ENCODE data around the gene S100A13.

S100A13 gene

DNA sequence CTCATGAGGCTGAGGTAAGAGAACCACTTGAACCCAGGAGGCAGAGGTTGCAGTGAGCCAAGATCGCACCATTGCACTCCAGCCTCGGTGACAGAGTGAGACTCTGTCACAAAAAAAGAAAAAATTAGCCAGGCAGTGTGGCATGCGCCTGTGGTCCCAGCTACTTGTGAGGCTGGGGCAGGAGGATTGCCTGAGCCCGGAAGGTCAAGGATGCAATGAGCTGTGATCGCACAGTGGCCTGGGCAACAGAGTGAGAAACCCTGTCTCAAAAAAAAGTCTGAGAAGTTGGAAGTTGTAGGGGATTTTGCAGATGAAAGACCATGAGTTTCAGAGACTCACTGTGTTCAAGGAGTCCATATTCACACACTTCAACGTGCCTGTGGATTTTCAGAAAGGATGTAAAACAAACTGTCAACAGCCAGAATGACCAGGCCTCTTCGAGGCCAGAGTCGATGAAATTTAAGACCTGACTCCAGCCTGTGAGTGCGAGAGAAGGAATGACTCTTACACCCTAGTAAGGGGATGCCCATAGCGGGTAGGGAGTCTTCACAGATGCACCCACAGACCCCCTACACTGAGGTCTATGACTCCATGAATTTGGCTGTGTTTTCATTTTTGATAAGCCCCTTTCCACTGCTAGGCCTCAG, 2.2 kb downstream of the S100A13 start:
- DNase-seq: no peak

GRCh38 chr1:153623101-153623500, 4.2 kb downstream of the S100A13 start:
- DNase-seq: no peak

GRCh38 chr1:153619171-153619570, 8.1 kb downstream of the S100A13 start:
- no peak for DNase-seq

DNA sequence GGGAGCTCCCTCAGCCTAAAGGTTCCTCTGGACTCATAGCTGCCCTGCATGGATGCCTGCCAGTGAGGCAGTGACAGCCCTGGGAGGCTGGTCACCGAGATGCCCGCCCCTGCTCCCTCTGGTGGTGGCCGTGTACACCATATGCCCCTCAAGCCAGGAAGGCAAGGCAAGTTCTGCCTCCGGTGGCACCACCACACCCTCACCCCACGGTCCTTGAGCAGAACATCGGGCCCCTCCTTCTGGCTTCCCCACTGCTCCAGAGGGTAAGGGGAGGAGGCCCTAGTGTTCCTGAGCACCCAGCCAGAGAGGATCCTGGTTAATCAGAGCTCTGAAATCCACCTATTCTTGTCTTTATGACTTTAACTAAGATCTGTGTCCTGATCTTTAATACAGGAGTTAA, 9.6 kb downstream of the S100A13 start:
- DNase-seq: no peak

GRCh38 chr1:153616917-153617311, 10.4 kb downstream of the S100A13 start:
- DNase-seq: no peak

- no peak for DNase-seq
These were observed 11.0 kb downstream of the S100A13 start, which contains the start of gene S100A14 for GRCh38 chr1:153616144-153616916. Gene S100A14, minus strand, starts transcription at chr1:153616325. Its CDS starts 467 bp downstream, at chr1:153615858.

DNA sequence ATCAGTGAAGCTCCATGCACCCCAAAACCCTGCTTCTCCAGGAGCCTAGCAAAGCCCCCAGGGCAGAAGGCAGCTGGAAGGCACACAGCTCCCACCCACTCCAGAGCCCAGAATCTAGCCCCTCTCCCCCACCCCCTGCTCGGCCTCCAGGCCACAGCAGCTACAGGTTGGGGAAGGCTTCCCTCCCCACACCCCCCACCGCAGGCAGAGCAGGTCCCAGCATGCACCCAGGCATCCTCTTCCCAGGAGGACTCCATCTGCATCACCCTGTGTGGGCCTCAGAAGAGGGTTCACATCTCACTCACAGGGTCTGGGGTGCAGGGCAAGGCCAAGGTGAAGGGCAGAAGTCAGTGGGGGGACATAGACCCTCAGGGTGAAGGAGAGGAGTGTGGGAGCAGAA, 11.9 kb downstream of the S100A13 start:
- no peak for DNase-seq

- DNase-seq: no peak
These were observed 12.4 kb downstream of the S100A13 start for GRCh38 chr1:153614906-153615305.

GRCh38 chr1:153614189-153614900, 13.0 kb downstream of the S100A13 start:
- no peak for DNase-seq

DNA sequence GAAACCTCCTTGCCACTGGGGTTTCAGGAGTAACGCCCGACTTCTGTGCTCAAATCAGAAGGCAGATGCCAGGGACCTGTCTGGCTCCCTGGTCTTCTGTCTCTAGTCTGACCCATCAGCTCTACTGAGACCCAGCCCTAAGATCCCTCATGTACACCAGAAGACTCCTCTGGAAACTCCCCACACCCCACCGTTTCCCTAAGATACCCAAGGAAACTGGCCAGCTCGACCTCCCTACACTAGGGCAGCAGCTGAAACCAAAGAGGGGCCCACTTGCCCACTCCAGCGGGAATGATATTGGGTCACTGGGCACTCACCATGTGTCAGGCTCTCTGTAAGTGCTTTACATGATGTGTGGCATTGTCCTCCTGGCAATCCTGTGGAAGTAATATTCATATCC, 13.9 kb downstream of the S100A13 start:
- peak; percentile 41 for DNase-seq

DNA sequence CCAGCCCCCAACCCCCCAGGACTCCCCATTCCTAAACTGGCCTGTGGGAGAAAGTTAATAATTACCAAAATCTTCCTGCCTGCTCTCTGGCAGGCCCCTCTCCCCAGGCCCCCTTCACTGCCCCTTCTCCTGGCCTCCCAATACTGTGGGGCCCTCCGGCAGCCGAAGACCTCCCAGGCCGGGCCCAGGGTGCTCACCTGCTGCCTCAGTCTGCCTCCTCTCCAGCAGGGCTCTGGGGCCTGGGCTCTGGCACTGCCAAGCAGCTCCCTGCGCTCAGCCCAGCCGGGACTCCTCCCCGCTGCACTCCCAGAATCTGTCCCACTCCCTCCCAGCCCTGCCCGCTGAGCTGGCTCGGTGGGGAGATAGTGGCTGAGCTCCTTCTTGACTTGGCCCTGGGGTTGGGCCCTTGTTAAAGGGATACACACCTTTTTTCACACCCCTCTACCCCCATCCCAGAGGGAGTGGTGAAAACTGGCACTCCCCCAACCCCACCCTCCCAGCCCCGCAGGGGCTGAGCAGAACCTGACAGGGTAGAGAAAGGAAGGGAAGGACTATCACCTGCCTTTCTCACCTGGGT, 14.5 kb downstream of the S100A13 start, which contains the start of gene S100A16:
S100A16 (minus strand) TSS at position 383 of the 577 bp plus-strand sequence. CDS start 4,986 bp downstream, outside the sequence.
- DNase-seq: peak; percentile 62

DNA sequence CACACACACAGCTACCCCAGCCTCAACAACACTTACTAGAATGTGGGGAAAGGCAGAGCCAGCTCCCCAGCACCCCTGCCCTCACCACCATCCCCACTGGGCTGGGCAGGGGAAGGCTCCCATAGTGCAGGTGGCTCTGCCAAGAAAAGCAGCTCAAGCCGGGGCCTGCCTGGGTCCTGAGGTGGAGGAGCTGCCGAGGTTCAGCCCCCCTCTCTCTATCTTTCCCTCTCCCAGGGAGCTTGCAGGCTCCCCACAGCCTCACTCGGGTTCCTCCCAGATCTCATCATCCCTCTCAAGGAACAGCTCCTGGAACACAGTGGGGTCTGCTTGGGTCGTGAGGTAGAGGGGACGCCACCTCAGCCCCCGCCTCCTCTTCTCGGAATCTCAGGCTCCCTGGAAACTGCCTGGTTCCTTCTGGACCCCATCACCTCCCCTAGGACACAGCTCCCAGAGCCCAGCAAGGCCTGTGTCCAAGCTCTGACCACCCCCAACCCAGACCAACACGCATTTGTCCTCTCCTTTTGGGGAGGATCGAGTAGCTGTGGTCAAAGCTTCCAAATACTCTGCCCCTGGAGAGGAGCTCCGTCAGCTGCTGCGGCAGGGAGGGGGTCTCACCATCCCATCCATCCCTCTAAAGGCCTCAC, 15.1 kb downstream of the S100A13 start:
- DNase-seq: peak; percentile 51

- no peak for DNase-seq
These were observed 15.9 kb downstream of the S100A13 start for GRCh38 chr1:153611356-153611755.

DNA sequence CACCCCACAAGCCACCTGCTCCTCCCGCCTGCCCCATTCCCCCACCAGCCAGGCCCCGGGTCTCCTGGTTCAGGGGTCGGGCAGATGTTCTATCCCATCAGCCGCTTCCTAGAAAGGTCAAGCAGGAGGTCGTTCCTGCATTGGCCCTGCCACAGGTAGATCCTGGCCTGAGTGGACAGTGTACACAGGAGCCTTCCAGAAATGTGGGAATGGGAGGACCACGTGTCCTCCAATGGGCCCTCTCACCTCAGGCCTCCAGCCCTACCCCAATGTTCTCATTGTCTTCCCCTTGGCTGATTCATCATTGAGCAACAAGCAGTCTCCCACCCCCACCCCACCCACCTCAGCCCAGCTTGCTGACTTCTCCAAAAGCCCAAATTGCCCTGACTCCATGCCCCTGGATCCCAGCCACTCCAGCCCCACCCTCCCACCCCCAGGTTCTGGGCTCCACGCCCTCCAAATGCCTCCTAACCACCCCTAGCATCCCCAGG, 16.4 kb downstream of the S100A13 start:
- DNase-seq: no peak

- no peak for DNase-seq
These were observed 17.0 kb downstream of the S100A13 start for GRCh38 chr1:153610334-153610733.

- DNase-seq: no peak
These were observed 17.8 kb downstream of the S100A13 start for GRCh38 chr1:153609585-153609907.

- no peak for DNase-seq
These were observed 18.3 kb downstream of the S100A13 start for GRCh38 chr1:153608742-153609584.

DNA sequence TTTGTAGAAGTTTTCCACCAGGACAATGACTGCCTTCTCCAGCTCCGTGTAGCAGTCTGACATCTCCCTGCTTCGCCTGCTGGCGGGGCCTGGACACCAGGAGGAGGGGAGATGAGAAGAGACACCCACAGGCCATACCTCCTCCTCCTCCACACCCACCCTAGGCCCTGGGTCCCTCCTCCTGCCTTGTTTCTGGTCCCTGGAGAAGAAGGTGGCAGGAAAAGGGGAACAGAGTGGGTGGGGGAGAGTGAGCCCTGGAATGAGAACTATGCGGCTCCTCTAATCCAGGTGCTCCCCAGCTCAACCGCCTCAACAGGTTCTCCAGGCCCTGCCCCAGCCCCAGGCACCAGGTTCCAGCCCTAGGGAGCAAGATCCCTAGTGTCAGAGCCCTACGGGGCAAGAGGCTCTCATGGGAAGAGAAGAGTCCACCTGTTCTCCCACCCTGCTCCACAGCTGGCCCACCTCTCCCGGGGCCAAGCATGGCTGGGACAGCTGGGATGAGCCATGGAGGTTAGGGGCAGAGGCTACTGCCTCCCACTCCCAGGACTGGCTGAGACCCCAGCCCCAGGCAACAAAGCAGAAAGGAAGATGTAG, 19.1 kb downstream of the S100A13 start:
- DNase-seq: no peak

DNA sequence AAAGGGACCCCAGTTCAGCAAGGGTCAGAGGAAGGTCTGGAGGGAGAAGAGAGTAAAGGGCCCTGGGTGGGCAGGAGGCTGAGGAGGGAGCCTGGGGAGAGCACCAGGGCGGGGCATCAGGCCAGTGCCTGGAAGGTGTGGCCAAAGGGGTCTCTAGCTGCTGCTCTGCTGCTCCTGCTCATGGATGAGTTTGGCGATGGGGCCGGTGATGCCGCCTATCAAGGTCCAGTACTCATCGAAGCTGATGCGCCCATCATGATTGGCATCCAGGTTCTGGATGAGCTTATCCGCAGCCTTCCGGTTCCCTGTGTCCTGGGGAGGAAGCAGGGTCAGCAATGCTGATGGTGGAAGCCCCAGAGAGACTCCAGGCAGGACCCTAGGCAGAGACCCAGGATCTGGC, 19.9 kb downstream of the S100A13 start:
- no peak for DNase-seq

DNA sequence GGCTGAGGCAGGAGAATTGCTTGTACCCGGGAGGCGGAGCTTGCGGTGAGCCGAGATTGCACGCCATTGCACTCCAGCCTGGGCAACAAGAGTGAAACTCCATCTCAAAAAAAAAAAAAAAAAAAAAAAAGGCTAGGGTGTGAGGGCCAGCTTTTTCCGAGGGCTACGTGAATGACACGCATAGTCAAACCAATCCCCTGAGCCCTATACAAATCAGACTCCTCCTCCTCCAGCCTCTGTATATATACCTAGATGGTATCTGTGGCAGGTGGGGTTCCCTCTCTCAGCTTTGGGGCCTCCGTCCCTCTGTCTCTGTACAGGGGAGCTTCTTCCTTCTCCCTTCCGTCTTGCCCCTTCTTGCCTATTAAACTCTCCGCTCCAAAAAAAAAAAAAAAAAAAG, 21.1 kb downstream of the S100A13 start:
- DNase-seq: no peak

GRCh38 chr1:153602749-153603148, 24.6 kb downstream of the S100A13 start:
- no peak for DNase-seq

Data from right forelimb (tissue), 1 donor.